Measurements from ENCODE around the gene MTFR1L.

- no peak for TF ChIP-seq POLR2A (IDR thresholded peaks at IDR 0.05)
- TF ChIP-seq, protein P1, sequence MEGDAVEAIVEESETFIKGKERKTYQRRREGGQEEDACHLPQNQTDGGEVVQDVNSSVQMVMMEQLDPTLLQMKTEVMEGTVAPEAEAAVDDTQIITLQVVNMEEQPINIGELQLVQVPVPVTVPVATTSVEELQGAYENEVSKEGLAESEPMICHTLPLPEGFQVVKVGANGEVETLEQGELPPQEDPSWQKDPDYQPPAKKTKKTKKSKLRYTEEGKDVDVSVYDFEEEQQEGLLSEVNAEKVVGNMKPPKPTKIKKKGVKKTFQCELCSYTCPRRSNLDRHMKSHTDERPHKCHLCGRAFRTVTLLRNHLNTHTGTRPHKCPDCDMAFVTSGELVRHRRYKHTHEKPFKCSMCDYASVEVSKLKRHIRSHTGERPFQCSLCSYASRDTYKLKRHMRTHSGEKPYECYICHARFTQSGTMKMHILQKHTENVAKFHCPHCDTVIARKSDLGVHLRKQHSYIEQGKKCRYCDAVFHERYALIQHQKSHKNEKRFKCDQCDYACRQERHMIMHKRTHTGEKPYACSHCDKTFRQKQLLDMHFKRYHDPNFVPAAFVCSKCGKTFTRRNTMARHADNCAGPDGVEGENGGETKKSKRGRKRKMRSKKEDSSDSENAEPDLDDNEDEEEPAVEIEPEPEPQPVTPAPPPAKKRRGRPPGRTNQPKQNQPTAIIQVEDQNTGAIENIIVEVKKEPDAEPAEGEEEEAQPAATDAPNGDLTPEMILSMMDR (IDR thresholded peaks at IDR 0.05) = no peak
These were observed 47.6 kb upstream of the MTFR1L start for GRCh38 chr1:25772164-25772563.
